GM18526 (cell line): ENCODE measurements around the gene MDH1B.

ENCODE experiments used
- POLR2A ChIP-seq: IDR thresholded peaks from 3 replicates; pipeline ENCODE4 v1.6.1; 2011; ENCODE audit not compliant: insufficient read length; ENCODE audit errors: extremely low read depth

Gene MDH1B

GRCh38 chr2:206721256-206721920 is 43.7 kb downstream of the MDH1B start:
- TF ChIP-seq POLR2A = no peak

DNA sequence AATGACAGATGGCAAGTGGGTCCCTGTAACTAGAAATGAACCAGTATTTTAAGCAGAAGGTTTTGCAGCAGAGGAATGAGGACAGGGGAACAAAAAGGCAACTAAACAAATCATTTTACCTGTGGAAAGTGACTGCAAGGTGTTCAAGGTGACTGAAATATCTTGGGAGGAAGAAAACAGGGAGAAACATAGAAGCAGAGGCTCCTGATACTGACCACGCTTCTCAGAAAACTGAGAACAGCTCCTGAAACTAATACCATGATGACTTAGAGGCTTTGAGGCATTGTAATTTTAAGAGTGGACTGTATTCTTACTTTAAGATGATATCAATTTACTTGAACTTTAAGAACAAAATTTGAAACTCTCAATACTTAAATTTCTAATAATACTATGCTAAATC is 46.8 kb downstream of the MDH1B start, which contains the start of gene DYTN:
DYTN (minus strand) TSS at position 101 of the 400 bp plus-strand sequence. CDS start 117 bp downstream, outside the sequence.
- TF ChIP-seq POLR2A = no peak

DNA sequence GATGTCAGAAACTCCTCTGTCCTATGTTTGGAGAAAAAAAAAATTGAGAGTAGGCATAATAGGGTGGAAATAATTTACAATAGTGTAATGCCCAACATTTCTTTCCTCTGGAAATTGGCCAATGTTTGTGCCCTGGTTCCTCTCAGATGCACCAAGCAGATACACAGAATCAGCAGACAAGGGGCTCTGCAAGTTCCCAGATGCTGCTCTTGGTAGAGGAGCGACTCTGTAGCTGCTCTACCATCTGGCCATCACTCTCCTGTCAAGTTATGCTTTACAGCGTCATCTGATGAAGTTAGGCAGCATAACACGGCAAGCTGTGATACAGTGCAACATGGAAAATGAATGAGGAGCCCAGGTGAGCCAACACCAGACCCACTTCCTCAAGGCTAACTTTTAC is 48.5 kb downstream of the MDH1B start:
- no peak for TF ChIP-seq POLR2A

GRCh38 chr2:206713746-206714145 is 51.4 kb downstream of the MDH1B start:
- TF ChIP-seq POLR2A = no peak

- no peak for TF ChIP-seq POLR2A
These were observed 56.8 kb downstream of the MDH1B start for GRCh38 chr2:206708286-206708685.

GRCh38 chr2:206707164-206707701 is 57.9 kb downstream of the MDH1B start:
- TF ChIP-seq POLR2A = no peak

DNA sequence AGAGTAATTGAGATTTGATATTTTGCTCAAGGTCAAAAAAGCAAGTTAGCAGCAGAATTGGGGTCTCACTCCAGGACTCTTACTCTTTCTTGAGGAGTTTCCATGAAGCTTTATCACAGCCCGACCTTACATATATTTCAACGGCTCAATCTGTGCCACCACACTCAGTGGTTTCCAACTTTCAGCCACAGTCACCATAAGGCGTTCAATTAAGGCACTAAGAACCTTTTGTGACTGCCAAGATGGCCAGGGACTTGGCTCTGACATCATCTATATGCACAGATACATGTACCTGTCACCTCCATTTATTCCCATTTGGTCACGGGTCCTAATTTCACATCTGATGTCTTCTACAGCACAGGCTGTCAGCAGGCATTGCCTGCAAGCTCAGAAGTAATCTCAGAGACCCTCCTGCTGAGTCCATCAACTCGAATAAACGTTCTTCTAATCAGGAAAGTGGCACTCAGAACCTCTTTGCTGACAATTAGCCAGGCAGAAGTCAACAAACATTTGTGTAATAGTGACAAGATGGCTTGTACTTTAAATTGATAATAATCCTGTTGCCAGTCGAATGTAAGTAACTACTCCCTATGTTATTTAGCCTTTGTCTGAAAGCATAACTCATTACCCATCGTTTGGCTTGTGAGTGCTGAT is 63.0 kb downstream of the MDH1B start:
- no peak for TF ChIP-seq POLR2A

DNA sequence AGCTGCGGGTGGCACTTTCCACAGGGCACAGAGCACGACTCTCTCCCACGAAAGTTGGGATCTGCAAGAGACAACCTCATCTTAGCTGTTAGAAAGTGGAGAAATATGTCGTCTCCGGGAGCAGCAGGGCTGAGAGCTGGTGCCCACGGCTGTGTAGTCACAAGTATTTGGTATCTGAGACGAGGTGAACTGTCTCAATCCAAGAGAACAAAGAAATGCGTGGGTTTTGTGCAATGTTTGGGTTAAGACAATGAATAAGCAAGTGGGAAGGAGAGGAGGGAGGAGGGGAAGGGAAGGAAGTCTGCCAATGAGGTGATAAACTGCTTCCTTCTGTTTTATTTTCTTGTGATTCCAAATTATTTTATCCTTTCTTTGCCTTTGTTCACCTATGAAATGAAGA is 65.0 kb downstream of the MDH1B start:
- TF ChIP-seq POLR2A = no peak

DNA sequence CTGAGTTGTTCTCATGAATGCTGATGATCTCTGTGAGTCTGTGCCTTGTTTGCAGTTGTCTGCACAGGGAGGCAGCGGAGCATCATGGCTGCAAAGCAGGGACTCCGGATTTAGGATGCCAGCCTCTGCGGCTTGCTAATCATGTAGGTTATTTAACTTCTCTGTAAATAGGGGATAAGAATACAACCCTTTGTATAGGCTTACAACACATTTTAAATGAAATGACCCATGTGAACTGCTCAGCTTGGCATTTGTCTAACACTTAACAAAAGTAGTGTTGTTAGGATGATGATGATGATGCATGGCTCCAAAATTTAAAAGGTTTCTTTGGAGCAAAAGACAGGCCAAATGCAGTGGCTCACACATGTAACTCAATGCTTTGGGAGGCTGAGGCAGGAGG is 66.3 kb downstream of the MDH1B start:
- no peak for TF ChIP-seq POLR2A

- no peak for TF ChIP-seq POLR2A
These were observed 68.2 kb downstream of the MDH1B start for GRCh38 chr2:206696910-206697309.

DNA sequence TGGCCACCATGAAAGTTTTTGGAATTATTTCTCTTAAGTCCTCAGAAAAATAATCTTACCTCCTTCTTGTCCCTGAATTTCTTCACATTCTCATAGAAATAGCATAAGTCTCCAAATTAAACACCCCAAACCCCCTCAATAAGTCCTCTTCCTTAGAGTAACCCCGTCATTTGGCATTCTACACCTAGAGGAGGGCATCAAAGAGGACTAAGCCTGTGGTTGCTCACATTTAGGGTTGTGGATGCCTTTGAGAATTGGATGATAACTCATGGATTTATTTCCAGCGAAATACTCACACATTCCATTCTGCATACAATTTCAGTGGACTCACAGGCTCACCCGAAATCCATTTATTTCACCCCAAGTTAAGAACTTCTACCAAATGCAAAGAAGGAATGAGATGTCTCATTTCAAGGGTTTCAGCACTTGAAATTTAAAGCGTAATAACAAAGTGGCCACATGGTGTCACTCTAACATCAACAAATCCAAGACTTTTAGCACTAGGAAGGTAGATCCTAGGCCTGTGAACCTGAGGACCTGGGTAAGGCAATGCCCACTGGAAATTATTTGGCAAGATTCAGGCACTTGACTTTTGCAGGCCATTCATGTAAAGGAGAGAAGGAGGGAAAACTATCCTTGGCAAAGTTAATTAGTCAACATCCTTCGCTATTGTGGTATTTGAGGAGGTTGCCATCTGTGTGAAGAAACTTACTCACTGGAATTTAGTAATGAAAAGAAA is 71.6 kb downstream of the MDH1B start:
- no peak for TF ChIP-seq POLR2A

GRCh38 chr2:206692971-206693370 is 72.2 kb downstream of the MDH1B start:
- TF ChIP-seq POLR2A = no peak

DNA sequence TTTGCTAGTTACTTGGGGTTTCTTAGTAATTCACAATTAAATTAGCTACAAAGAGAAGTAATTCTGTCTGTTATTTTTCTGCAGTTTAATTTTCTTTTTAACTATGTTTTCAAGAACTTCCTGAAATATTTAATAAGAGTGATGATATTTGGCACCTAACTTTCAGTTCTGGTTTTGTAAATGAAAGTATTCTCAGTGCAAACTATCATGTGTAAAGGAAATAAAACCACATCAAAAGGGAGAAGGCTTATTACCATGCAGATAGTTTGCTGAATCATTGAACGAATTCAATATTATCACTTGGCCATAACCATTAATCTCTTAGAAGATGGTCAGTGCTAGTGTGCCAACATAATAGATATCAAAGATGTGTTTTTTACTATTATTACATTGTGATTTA is 76.1 kb downstream of the MDH1B start:
- no peak for TF ChIP-seq POLR2A

DNA sequence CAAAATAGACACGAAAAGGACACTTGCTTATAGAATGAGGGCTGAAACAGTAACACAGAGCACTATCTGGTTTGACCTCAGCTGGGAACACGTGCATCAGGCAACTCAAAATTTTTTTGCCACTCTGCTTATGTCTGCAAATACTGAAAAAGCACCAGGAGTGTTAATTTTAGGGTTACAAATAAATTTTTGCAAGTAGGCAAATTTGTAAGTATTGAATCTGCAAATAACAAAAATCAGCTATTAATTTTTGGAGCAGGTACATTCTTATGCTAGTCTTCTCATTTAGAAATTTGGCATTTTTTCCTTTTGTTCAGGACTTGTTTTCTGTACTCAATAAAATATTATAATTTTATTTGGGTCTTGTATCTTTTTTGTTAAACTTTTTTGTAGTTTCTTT is 76.7 kb downstream of the MDH1B start:
- TF ChIP-seq POLR2A = no peak
